NCI-H2227 treated with DMSO at 0.1 percent for 48 hours (cell line): ENCODE results near the gene GNPTAB.

Experiments
- DNase-seq: peaks from one replicate; lab custom pipeline; 2025; lab: John Stamatoyannopoulos, UW

GNPTAB gene

GRCh38 chr12:101696251-101697196, 134.2 kb downstream of the GNPTAB start:
- DNase-seq = no peak

DNA sequence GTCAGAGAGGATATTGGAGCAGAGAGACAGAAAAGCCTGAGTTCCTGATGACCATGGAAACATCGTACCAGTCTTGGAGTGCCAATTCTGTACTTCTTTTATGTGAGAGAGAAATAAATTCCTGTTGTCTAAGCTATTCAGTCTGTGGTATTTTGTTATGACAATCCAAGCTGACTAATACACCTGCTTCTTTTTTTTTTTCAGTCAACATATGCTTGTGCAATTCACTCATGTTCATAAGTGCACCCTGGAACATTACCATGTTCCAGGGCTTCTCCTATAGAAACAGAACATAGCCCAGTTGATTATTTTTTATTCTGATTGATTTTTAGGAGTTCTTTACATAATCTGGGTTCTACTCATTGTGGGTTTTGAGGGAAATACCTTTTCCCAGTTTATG, 135.1 kb downstream of the GNPTAB start:
- no peak for DNase-seq
